ENCODE measurements around the gene ST14.

- no peak for TF ChIP-seq CTCF (IDR thresholded peaks at IDR 0.05)
- TF ChIP-seq ZFX (IDR thresholded peaks at IDR 0.05; ENCODE audit: borderline replicate concordance): no peak
Measured at GRCh38 chr11:130115218-130115617, 44.4 kb upstream of the ST14 start.

Measured in 22Rv1 (cell line).